DMS153 treated with DMSO at 0.1 percent for 48 hours (cell line): ENCODE results near the gene TNN.
"Not testable (repeated sequence)": the region's sequence is repeated elsewhere in the genome, so short reads cannot be mapped to it uniquely, and the experiment has no call there.

Source experiments
- DNase-seq: peaks from one replicate; lab custom pipeline; 2025; ENCODE audit not compliant: unreplicated experiment; lab: John Stamatoyannopoulos, UW

The TNN gene

DNA sequence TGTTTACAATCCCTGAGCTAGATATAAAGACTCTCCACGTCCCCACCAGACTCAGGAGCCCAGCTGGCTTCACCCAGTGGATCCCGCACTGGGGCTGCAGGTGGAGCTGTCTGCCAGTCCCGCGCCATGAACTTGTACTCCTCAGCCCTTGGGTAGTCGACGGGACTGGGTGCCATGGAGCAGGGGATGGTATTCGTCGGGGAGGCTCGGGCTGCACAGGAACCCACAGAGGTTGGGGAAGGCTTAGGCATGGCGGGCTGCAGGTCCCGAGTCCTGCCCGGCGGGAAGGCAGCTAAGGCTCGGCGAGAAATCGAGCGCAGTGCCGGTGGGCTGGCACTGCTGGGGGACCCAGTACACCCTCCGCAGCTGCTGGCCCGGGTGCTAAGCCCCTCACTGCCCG is 34.5 kb downstream of the TNN start:
- DNase-seq = not testable (repeated sequence)

- not testable (repeated sequence) for DNase-seq
These were observed 38.9 kb downstream of the TNN start for GRCh38 chr1:175106536-175106935.

- not testable (repeated sequence) for DNase-seq
These were observed 40.7 kb downstream of the TNN start for GRCh38 chr1:175108331-175108820.

- no peak for DNase-seq
These were observed 47.4 kb downstream of the TNN start for GRCh38 chr1:175114996-175115395.

GRCh38 chr1:175116210-175116798 is 48.7 kb downstream of the TNN start:
- DNase-seq = no peak

GRCh38 chr1:175116903-175117302 is 49.3 kb downstream of the TNN start:
- DNase-seq = no peak

DNA sequence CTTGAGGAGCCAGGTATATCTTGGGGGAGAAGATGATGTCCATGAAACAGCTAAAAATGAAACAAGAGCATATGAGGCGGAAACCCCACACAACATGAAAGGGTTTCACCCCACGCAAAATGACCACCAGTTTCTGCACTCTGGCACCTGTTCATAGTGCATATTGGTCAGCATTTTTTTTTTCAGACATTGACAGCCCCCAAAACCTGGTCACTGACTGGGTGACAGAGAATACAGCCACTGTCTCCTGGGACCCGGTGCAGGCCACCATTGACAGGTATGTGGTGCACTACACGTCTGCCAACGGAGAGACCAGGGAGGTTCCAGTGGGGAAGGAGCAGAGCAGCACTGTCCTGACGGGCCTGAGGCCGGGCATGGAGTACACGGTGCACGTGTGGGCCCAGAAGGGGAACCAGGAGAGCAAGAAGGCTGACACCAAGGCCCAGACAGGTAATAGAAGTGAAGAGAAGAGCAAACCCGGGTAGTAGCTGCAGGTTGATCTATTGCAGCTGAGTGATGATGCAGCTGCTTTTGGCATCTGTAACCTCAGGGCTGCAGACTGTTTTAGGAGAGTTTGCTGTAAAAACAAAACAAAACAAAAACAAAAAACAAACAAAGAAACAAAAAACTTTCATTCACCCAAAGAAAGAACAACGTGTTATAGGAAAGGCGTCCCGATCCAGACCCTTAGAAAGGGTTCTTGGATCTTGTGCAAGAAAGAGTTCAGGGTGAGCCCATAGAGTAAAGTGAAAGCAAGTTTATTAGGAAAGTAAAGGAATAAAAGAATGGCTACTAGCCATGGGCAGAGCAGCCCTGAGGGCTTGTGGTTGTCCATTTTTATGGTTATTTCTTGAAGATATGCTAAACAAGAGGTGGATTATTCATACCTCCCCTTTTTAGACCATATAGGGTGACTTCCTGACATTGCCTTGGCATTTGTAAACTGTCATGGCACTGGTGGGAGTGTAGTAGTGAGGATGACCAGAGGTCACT is 51.0 kb downstream of the TNN start:
- DNase-seq = no peak

DNA sequence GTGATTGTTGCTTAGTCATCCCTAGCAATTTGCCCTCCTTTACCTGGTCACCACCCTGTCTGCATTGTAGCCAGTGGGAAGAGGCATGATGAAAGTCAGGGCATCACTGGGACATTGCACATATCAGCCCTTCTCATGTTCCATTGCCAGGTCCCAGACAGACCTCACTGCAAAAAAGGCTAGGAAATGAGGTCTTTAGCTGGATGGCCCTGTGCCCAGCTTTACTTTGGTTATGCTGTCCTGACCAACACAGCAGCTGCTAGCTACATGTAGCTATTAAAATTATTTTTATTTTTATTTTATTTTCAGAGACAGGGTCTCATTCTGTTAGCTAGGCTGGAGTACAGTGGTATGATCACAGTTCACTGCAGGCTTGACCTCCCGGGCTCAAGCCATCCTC is 52.9 kb downstream of the TNN start:
- no peak for DNase-seq

DNA sequence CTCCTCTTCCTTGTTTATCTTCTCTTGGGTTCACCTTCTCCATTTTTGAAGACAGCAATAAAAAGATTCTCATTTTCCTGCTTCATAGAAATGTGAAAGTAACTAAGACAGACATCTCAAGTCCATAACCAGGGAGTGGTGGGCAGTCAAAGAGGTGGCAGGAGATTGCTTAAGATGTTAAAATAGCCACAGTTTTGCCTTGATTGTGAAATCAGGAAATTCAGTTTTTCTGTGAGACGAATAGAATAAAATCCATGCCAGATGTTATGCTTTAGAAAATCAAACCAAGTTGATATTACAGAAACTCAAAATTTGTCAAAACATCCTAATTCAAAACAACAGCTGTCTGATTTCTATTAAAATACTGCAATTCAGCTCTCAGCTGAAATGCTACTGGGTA is 57.2 kb downstream of the TNN start:
- DNase-seq = no peak

- no peak for DNase-seq
These were observed 58.7 kb downstream of the TNN start for GRCh38 chr1:175126347-175126746.

- no peak for DNase-seq
These were observed 59.9 kb downstream of the TNN start for GRCh38 chr1:175127565-175127964.

DNA sequence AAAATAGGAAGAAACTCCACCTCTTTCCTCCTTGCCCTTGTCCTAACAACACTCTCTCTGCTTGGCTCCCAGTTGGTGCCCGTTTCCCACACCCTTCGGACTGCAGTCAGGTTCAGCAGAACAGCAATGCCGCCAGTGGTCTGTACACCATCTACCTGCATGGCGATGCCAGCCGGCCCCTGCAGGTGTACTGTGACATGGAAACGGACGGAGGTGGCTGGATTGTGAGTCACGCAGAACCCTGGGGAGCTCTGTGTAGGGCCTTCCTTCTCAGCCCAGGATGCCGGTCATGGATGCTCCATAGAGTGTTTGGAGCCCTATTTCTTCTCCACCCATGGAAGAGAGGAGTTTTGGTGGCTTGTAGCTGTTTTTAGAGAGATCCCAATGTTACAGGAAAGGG is 60.9 kb downstream of the TNN start:
- no peak for DNase-seq

DNA sequence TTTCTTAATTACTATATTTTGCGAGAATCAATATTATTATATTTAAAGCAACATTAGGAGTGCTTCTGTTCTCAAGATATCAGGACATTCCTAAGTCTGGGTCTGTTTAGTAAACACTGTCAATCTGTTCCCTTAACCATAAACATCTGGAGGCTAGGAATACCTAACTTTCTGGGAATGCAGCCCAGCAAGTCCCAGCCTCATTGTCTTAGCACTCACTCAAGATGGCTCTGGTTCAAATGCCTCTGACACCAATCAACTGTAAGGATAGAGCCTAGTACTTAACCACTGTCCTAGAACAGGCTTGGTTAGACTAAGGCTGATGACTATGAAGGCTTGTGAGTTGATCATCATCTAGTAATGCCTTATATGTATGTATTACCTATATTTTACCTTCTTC is 61.5 kb downstream of the TNN start:
- DNase-seq = no peak

- no peak for DNase-seq
These were observed 62.0 kb downstream of the TNN start for GRCh38 chr1:175129644-175129996.

DNA sequence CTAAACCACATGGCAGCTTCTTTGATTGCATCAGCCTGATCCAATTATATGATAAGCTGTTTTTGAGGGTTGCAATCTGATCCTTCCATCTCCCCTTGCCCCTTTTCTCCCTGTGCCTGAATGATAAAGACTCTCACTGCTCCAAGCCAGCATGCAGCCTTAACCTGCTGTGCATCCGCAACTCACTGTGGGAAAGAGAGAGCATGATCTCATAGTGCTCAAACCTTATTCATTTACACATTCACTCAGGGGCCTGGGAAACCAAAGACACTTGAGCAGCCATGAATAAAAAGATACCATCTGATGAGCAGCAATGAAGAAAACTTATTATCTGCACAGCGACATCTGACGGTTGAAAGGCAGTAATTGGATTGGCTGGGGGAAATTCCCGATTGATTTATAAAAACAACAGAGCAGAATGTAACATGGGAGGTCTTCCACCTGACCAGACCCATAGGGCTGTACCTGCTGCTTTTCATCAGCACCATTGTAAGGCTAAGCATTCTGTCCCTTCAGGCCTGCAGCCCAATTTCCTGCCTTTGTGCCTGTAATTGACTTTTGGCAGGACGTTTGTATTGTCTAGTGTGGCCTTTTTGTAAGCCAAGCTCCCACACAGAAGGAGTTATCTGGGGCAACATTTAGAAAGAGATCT is 62.5 kb downstream of the TNN start:
- no peak for DNase-seq

DNA sequence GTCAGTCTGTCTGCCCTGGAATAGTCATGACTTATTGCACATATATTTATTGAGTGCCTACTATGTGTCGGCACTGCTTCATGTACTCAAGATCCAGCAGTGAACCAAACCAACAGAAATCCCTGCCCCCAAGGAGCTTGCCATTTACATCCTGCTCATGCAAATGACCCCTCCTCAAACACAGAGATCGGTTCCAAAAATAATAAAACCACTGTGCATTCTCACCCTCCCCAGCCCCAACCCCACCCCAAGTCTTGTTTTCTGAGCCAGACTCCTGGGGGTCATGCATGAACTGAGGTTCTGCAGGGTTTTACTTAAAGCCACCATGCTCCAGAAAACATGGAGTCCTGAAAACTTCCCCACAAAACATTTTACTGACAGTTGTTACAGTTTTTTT is 63.0 kb downstream of the TNN start:
- no peak for DNase-seq

DNA sequence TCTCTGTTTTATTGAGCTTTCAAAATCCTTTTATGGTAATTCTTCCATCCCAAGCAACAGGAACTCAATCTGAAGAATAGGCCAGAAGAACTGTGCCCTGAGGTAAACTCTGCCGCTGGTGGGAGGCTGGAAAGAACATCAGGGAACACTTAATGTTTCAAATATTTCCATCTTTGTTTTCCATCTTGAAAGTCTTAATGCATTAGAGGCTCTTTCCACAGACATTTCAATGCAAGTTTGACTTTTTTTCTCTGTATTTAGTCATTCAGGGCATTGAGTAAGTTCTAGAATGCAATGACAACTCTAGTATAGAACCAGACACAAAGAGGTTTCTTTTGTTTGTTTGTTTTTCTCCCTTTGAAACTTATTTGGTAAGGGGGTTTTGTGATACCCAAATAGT is 63.5 kb downstream of the TNN start:
- DNase-seq = no peak

- no peak for DNase-seq
These were observed 64.8 kb downstream of the TNN start for GRCh38 chr1:175132436-175132835.

GRCh38 chr1:175133673-175134435 is 66.2 kb downstream of the TNN start:
- DNase-seq = no peak

DNA sequence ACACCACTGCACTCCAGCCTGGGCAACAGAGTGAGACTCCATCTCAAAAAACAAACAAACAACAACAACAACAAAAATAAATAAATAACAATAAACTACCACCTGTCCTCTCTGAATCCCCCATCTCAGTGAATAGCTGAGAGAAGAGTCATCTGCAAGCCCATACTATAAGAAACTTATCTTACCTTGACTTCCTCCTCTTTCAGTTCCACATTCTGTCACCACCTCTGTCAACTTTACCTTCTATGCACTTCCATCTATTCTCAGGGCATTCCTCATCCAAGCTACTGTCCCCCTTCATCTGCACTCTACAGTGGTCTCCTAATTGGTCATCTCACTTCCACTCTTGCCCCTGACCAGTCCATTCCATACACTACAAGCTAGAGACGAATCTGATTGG is 66.9 kb downstream of the TNN start:
- DNase-seq = no peak

DNA sequence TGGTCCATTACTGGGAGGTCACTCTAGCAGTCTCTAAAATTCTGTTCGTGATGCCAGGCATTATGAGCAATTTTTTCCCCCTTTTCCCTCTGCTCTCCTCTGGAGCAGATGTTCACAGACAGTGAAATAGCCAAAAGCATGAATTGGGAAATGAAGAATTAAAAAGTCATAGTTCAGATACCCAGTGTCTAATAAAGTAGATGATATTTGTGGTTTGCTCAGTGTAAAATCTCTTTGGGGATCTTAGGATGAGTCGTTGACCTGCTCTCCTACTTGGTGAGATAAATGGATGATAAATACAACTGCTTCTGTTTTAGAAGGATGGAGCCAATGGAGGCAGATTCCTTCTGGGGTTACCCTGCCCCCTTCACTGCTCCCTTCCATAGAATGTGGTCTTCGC is 68.6 kb downstream of the TNN start:
- no peak for DNase-seq
